Endothelial cell of umbilical vein (primary cell): ENCODE measurements around the gene MACF1. TPM values are rescaled to one million over a fixed set of nuclear protein-coding genes. Genes with fewer than 3 reads are reported as not detected.

ENCODE experiments used
- BruUV-seq: library from RNA; stranded (reverse); fragments of 400-500 nt; replicated peaks from 2 replicates; lab custom pipeline; 2021; lab: Mats Ljungman, UMichigan
- CTCF ChIA-PET: fragments of 300-600, 350-600 bp; sonication (Branson Sonifier 250); formaldehyde crosslinking; loops from one replicate; lab custom pipeline; 2021; ENCODE audit warnings: antibody characterized with exemption, inconsistent platforms; lab: Charles Lee
- POLR2A ChIA-PET: fragments of 300-600, 350-600 bp; sonication (Branson Sonifier 250); formaldehyde crosslinking; loops from one replicate; lab custom pipeline; 2021; ENCODE audit warnings: antibody characterized with exemption, inconsistent platforms; lab: Charles Lee
- DNase-seq: peaks from one replicate; pipeline ENCODE4 v3.0.0-alpha.2; 2011; ENCODE audit warnings: low read depth, low spot score
- FAIRE-seq: peaks from 2 replicates; lab custom pipeline; 2011; peaks lifted over from hg19 to GRCh38; lab: Jason Lieb, UNC
- H2AFZ ChIP-seq: 2 replicates; pipeline ENCODE4 v1.6.0; 2012; ENCODE audit warnings: low read depth, low read length, control low read depth, inconsistent platforms
- H3K27ac ChIP-seq: 2 replicates; pipeline ENCODE4 v1.5.1; 2011; ENCODE audit warnings: low read depth, mild to moderate bottlenecking, control low read depth, low read length, moderate library complexity; ENCODE audit not compliant: insufficient read depth
- H3K27me3 ChIP-seq, 2 experiments: 2 replicates each; pipeline versions ENCODE4 v1.6.0 to v1.6.1; 2011; ENCODE audit warnings: low read length in 2 of 2, mixed read lengths in 1 of 2; ENCODE audit not compliant: control insufficient read depth in 2 of 2, insufficient read depth in 2 of 2
- H3K36me3 ChIP-seq, 2 experiments: 2 replicates in 1 of 2; 3 replicates in 1 of 2; pipeline ENCODE4 v1.5.1; 2011; ENCODE audit warnings: low read length in 2 of 2, mild to moderate bottlenecking in 1 of 2, moderate library complexity in 1 of 2; ENCODE audit not compliant: control insufficient read depth in 2 of 2, insufficient read depth in 2 of 2; ENCODE audit errors: extremely low read depth in 1 of 2
- H3K4me1 ChIP-seq: 3 replicates; pipeline ENCODE4 v1.5.1; 2011; ENCODE audit warnings: mild to moderate bottlenecking, low read length; ENCODE audit not compliant: control insufficient read depth, insufficient read depth; ENCODE audit errors: extremely low read depth
- H3K4me2 ChIP-seq: 2 replicates; pipeline ENCODE4 v1.6.1; 2011; ENCODE audit warnings: low read length, control low read depth, mixed read lengths; ENCODE audit not compliant: insufficient read depth
- H3K4me3 ChIP-seq, 3 experiments: fragments of 200-600 bp in 1 of 3; sonication (generic), shearing (Covaris generic) in 1 of 3; replicated peaks in 1 of 3; 2 replicates each; pipeline ENCODE4 v1.5.1; 2011 to 2016; ENCODE audit warnings: control low read depth in 3 of 3, low read length in 3 of 3, mild to moderate bottlenecking in 2 of 3, inconsistent platforms in 1 of 3, low read depth in 1 of 3, moderate library complexity in 1 of 3; ENCODE audit not compliant: insufficient read depth in 1 of 3
- H3K79me2 ChIP-seq: 2 replicates; pipeline ENCODE4 v1.6.0; 2012; ENCODE audit warnings: low read length, inconsistent platforms; ENCODE audit not compliant: control insufficient read depth, insufficient read depth
- H3K9ac ChIP-seq: replicated peaks from 2 replicates; pipeline ENCODE3; 2011; ENCODE audit warnings: low read length, control low read depth; ENCODE audit not compliant: insufficient read depth; ENCODE audit errors: extremely low read depth
- H3K9me1 ChIP-seq: replicated peaks from 3 replicates; pipeline ENCODE4 v1.6.0; 2011; ENCODE audit warnings: mild to moderate bottlenecking, low read length; ENCODE audit not compliant: control insufficient read depth, insufficient read depth; ENCODE audit errors: extremely low read depth
- H3K9me3 ChIP-seq: replicated peaks from 2 replicates; pipeline ENCODE4 v1.5.1; 2012; ENCODE audit warnings: low read length, inconsistent platforms; ENCODE audit not compliant: control insufficient read depth, insufficient read depth
- H4K20me1 ChIP-seq: replicated peaks from 2 replicates; pipeline ENCODE3; 2011; ENCODE audit warnings: mild to moderate bottlenecking, low read length; ENCODE audit not compliant: control insufficient read depth, insufficient read depth; ENCODE audit errors: extremely low read depth
- FOS ChIP-seq: IDR thresholded peaks from 2 replicates; pipeline ENCODE4 v1.6.1; 2011; ENCODE audit warnings: mild to moderate bottlenecking, low read length, moderate library complexity, borderline replicate concordance; ENCODE audit not compliant: insufficient read depth
- GATA2 ChIP-seq: IDR thresholded peaks from 2 replicates; pipeline ENCODE4 v1.7.0; 2011; ENCODE audit warnings: low read depth, mild to moderate bottlenecking, moderate library complexity, mixed read lengths, low read length; ENCODE audit not compliant: insufficient read length, insufficient read depth
- MYC ChIP-seq: IDR thresholded peaks from one replicate; pipeline ENCODE4 v1.6.1; 2011; ENCODE audit warnings: mild to moderate bottlenecking, low read depth, low read length
- POLR2A ChIP-seq: IDR thresholded peaks from 2 replicates; pipeline ENCODE4 v1.6.1; 2012; ENCODE audit warnings: low read depth, mild to moderate bottlenecking, control low read depth, low read length
- POLR2AphosphoS5 ChIP-seq: IDR thresholded peaks from 2 replicates; pipeline ENCODE4 v1.6.1; 2012; ENCODE audit warnings: low read depth, mild to moderate bottlenecking, control low read depth, low read length, moderate library complexity; ENCODE audit not compliant: insufficient read depth
- dilution Hi-C: fragments of 300-500 bp; cut with MboI; formaldehyde crosslinking; loops from one replicate; pipeline ENCODE4 v1.15.0; 2019; ENCODE audit warnings: low sequenced_read_pairs; ENCODE audit not compliant: extremely low pct_ligation_motif_present
- intact Hi-C: fragments of 100-400 bp; cut with micrococcal nuclease; formaldehyde crosslinking; loops from one replicate; pipeline ENCODE4 v1.10.0; 2022
- polyA plus RNA-seq, 4 experiments: library from polyadenylated mRNA; depleted of rRNA in 3 of 4; stranded (reverse) in 3 of 4; unstranded in 1 of 4; fragments of >200 nt; gene quantifications; 2 replicates each; pipeline versions ENCODE4 v1.2.1 to v1.2.3, GENCODE V29; 2011 to 2012; ENCODE audit warnings: missing spikeins in 1 of 4
- total RNA-seq: library from RNA; stranded (reverse); gene quantifications from 2 replicates; pipeline ENCODE4 v1.2.3, GENCODE V29; 2021
- TF ChIP-seq, protein P1 (sequence below), 2 donors: IDR thresholded peaks; 1 replicate in 1 of 2; 2 replicates in 1 of 2; pipeline ENCODE4 v1.5.1; 2011; ENCODE audit warnings: low read length in 2 of 2, mild to moderate bottlenecking in 2 of 2, moderate library complexity in 2 of 2, control low read depth in 1 of 2, inconsistent platforms in 1 of 2, low read depth in 1 of 2; ENCODE audit not compliant: insufficient read depth in 1 of 2; ENCODE audit errors: extremely low read depth in 1 of 2

Gene MACF1
- total and polyA plus RNA-seq, 2 donors (not counting 3 experiments of a cell fraction or from before 2014, with no cell fraction given) = 122 to 587 TPM

DNA sequence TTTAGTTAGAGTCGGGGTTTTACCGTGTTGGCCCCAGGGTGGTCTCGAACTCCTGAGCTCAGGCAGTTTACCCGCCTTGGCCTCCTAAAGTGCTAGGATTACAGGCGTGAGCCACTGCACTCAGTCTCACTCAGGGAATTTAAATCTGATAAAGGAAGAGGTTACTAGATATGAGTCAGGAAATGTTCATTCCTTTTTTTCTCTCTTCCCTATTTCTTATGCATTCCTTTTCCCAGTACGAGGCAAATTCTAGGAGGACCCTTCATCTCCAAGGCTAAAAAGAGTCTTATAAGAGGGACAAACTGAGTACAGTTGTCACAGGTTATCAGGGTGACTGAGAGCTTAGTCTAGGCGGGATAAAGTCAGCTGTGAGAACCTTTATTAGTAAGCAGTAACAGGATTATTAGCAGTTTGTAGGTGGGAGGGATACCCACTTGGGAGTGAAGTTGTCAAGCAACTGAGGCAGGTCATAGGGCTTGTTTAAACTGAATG lies 9.1 kb downstream of the MACF1 start:
- Histone ChIP-seq H2AFZ (no peak overlapping the region), H3K9ac (no peak overlapping the region), H3K36me3 (no peaks in the 10 kb centered on the region), H3K9me1 (no peaks in the 10 kb centered on the region), H4K20me1 (peaks cover 9% of the 10 kb centered on the region), H3K9me3 (no peaks in the 10 kb centered on the region), H3K4me2 (peak overlapping the region; percentile 28), H3K4me1 (peaks cover 34% of the 10 kb centered on the region), H3K27me3 (no peaks in the 10 kb centered on the region), H3K79me2 (peaks cover 91% of the 10 kb centered on the region), H3K4me3 (no peak overlapping the region), H3K27ac (peak overlapping the region; percentile 32)
- ChIA-PET POLR2A (interaction anchor here (0.7 to 1.3 kb wide), 2 partner anchors 21 to 100 kb away, joined by 3 to 5 read pairs; no protein-coding TSS in a partner anchor), CTCF (interaction anchor here (1.0 to 4.8 kb wide), 11 partner anchors 9 to 174 kb away, joined by 3 to 41 read pairs (median 5); partner anchors contain the start of gene MACF1)
- no TSS peak for BruUV-seq
- no peak for TF ChIP-seq MYC
- peak; percentile 63 for TF ChIP-seq GATA2
- dilution Hi-C loops (no loop called here), intact Hi-C loops (no loop called here)
- peak; percentile 41 for DNase-seq
- no peak for FAIRE-seq

GRCh38 chr1:39214021-39214713 lies 9.7 kb downstream of the MACF1 start:
- no peaks in the 10 kb centered on the region for H3K9me3 ChIP-seq
- H3K27ac ChIP-seq = peak overlapping the region; percentile 32
- TF ChIP-seq, protein P1, sequence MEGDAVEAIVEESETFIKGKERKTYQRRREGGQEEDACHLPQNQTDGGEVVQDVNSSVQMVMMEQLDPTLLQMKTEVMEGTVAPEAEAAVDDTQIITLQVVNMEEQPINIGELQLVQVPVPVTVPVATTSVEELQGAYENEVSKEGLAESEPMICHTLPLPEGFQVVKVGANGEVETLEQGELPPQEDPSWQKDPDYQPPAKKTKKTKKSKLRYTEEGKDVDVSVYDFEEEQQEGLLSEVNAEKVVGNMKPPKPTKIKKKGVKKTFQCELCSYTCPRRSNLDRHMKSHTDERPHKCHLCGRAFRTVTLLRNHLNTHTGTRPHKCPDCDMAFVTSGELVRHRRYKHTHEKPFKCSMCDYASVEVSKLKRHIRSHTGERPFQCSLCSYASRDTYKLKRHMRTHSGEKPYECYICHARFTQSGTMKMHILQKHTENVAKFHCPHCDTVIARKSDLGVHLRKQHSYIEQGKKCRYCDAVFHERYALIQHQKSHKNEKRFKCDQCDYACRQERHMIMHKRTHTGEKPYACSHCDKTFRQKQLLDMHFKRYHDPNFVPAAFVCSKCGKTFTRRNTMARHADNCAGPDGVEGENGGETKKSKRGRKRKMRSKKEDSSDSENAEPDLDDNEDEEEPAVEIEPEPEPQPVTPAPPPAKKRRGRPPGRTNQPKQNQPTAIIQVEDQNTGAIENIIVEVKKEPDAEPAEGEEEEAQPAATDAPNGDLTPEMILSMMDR (IDR thresholded peaks at IDR 0.05; ENCODE audit: extremely low read depth in 1 of 2, insufficient read depth in 1 of 2, low read depth in 1 of 2, low read length in 2 of 2) = no peak
- TF ChIP-seq FOS (no peak), POLR2AphosphoS5 (no peak), POLR2A (no peak)
- peaks cover 12% of the 10 kb centered on the region for H4K20me1 ChIP-seq
- no peaks in the 10 kb centered on the region for H3K27me3 ChIP-seq
- no peak overlapping the region for H3K4me2 ChIP-seq
- POLR2A ChIA-PET = interaction anchor here (0.7 to 1.3 kb wide), 2 partner anchors 22 to 100 kb away, joined by 3 to 5 read pairs; no protein-coding TSS in a partner anchor
- CTCF ChIA-PET = interaction anchor here (0.7 to 4.8 kb wide), 15 partner anchors 9 to 173 kb away, joined by 3 to 41 read pairs (median 4); partner anchors contain the start of gene MACF1
- H3K9me1 ChIP-seq = no peaks in the 10 kb centered on the region
- BruUV-seq = no TSS peak
- no peak overlapping the region for H2AFZ ChIP-seq
- peaks cover 91% of the 10 kb centered on the region for H3K79me2 ChIP-seq
- no peak overlapping the region for H3K4me3 ChIP-seq
- DNase-seq = peak; percentile 65
- dilution Hi-C loops = no loop called here
- intact Hi-C loops = no loop called here
- H3K4me1 ChIP-seq = peaks cover 34% of the 10 kb centered on the region
- no peak overlapping the region for H3K9ac ChIP-seq
- H3K36me3 ChIP-seq = no peaks in the 10 kb centered on the region
- peak; percentile 33 for FAIRE-seq
